GM12878 (cell line): Measurements from ENCODE around the gene ADK. TPM values are rescaled to one million over a fixed set of nuclear protein-coding genes. Genes with fewer than 3 reads are reported as not detected.

Source experiments
- ATAC-seq: fragments of 200-7000 bp; cut with Tn5 transposase; 3 replicates; pipeline ENCODE4 v1.9.1; 2020; ENCODE audit warnings: mild to moderate bottlenecking, moderate library complexity
- BruUV-seq: library from RNA; stranded (reverse); fragments of 400-500 nt; replicated peaks from 2 replicates; lab custom pipeline; 2021; lab: Mats Ljungman, UMichigan
- CTCF ChIA-PET: fragments of 300-600 bp; sonication (Branson Sonifier 250); formaldehyde crosslinking; extraction: SDS; loops from one replicate; lab custom pipeline; 2021; ENCODE audit warnings: inconsistent platforms; lab: Yijun Ruan, JAX
- POLR2A ChIA-PET: fragments of 350-600 bp; formaldehyde crosslinking; extraction: SDS; loops from one replicate; lab custom pipeline; 2021; ENCODE audit warnings: inconsistent platforms; lab: Charles Lee
- RAD21 ChIA-PET: fragments of 300-600 bp; sonication (Branson Sonifier 250); formaldehyde crosslinking; loops from one replicate; lab custom pipeline; 2023; ENCODE audit warnings: antibody characterized with exemption; ENCODE audit not compliant: unreplicated experiment; lab: Charles Lee
- SMC1A ChIA-PET: fragments of 300-600 bp; sonication (Branson Sonifier 250); formaldehyde crosslinking; loops from one replicate; lab custom pipeline; 2023; ENCODE audit not compliant: unreplicated experiment, uncharacterized antibody; lab: Charles Lee
- DNase-seq: peaks from one replicate; pipeline ENCODE4 v3.0.0-alpha.2; 2011; ENCODE audit warnings: low read depth, low spot score
- FAIRE-seq: peaks from 3 replicates; lab custom pipeline; 2011; peaks lifted over from hg19 to GRCh38; lab: Jason Lieb, UNC
- H2AFZ ChIP-seq: 2 replicates; pipeline ENCODE4 v1.6.0; 2011; ENCODE audit warnings: low read depth, low read length, control low read depth; ENCODE audit not compliant: control insufficient read depth
- H3K27ac ChIP-seq: 2 replicates; pipeline ENCODE4 v1.5.1; 2011; ENCODE audit warnings: control low read depth; ENCODE audit not compliant: control insufficient read depth, insufficient read depth
- H3K27me3 ChIP-seq, 2 experiments: replicated peaks in 1 of 2; 2 replicates each; pipeline versions ENCODE4 v1.6.0 to v1.6.1; 2011; ENCODE audit warnings: low read length in 1 of 2; ENCODE audit not compliant: control insufficient read depth in 2 of 2, insufficient read depth in 2 of 2
- H3K36me3 ChIP-seq, 2 experiments: 2 replicates each; pipeline ENCODE4 v1.5.1; 2011; ENCODE audit warnings: low read length in 1 of 2; ENCODE audit not compliant: control insufficient read depth in 2 of 2, insufficient read depth in 2 of 2
- H3K4me1 ChIP-seq: 2 replicates; pipeline ENCODE4 v1.6.1; 2011; ENCODE audit warnings: mild to moderate bottlenecking, low read length, moderate library complexity, mixed read lengths; ENCODE audit not compliant: control insufficient read depth, insufficient read depth
- H3K4me2 ChIP-seq: 2 replicates; pipeline ENCODE4 v1.6.0; 2011; ENCODE audit warnings: control low read depth; ENCODE audit not compliant: control insufficient read depth, insufficient read depth
- H3K4me3 ChIP-seq: fragments of 200-600 bp; sonication (generic); 2 replicates; pipeline ENCODE4 v1.5.1; 2016
- H3K79me2 ChIP-seq: 2 replicates; pipeline ENCODE4 v1.6.0; 2011; ENCODE audit warnings: low read length; ENCODE audit not compliant: control insufficient read depth, insufficient read depth
- H3K9ac ChIP-seq: 2 replicates; pipeline ENCODE4 v1.8.0; 2011; ENCODE audit warnings: low read length, control low read depth, mixed read lengths; ENCODE audit not compliant: control insufficient read depth, insufficient read depth
- H3K9me3 ChIP-seq: replicated peaks from 3 replicates; pipeline ENCODE4 v1.5.1; 2011; ENCODE audit warnings: mild to moderate bottlenecking, low read length; ENCODE audit not compliant: control insufficient read depth, insufficient read depth
- H4K20me1 ChIP-seq: 2 replicates; pipeline ENCODE4 v1.6.0; 2011; ENCODE audit not compliant: control insufficient read depth, insufficient read depth
- BCL11A ChIP-seq: IDR thresholded peaks from 2 replicates; pipeline ENCODE4 v1.6.1; 2011; ENCODE audit warnings: low read depth, low read length
- EED ChIP-seq: sonication (generic); IDR thresholded peaks from 2 replicates; pipeline ENCODE4 v1.6.1; 2016; ENCODE audit warnings: antibody characterized with exemption, low read depth
- JUNB ChIP-seq: IDR thresholded peaks from 2 replicates; pipeline ENCODE4 v1.6.1; 2016; ENCODE audit warnings: antibody characterized with exemption, mild to moderate bottlenecking
- MTA3 ChIP-seq: IDR thresholded peaks from 2 replicates; pipeline ENCODE4 v1.6.1; 2012; ENCODE audit warnings: low read length, inconsistent platforms, borderline replicate concordance
- MXI1 ChIP-seq: fragments of 150-350 bp; IDR thresholded peaks from 2 replicates; pipeline ENCODE4 v1.6.1; 2011; ENCODE audit warnings: low read depth, mild to moderate bottlenecking, inconsistent platforms, low read length, improper control_type of control experiment
- NFYB ChIP-seq: IDR thresholded peaks from 2 replicates; pipeline ENCODE4 v1.6.1; 2011; ENCODE audit warnings: low read depth, mild to moderate bottlenecking, low read length, improper control_type of control experiment, moderate library complexity; ENCODE audit not compliant: insufficient read depth
- PML ChIP-seq: IDR thresholded peaks from 2 replicates; pipeline ENCODE4 v1.6.1; 2012; ENCODE audit warnings: low read length, inconsistent platforms
- POLR2A ChIP-seq: IDR thresholded peaks from 2 replicates; pipeline ENCODE4 v1.6.1; 2011; ENCODE audit warnings: low read depth, mild to moderate bottlenecking, low read length
- RUNX3 ChIP-seq: IDR thresholded peaks from 2 replicates; pipeline ENCODE4 v1.6.1; 2012; ENCODE audit warnings: low read length, inconsistent platforms
- SKIL ChIP-seq: fragments of 450-650 bp; IDR thresholded peaks from 2 replicates; pipeline ENCODE4 v1.6.1; 2017; ENCODE audit warnings: mild to moderate bottlenecking, low read depth, inconsistent platforms; ENCODE audit not compliant: poor library complexity, severe bottlenecking
- SPI1 ChIP-seq: IDR thresholded peaks from 2 replicates; pipeline ENCODE4 v1.6.1; 2011; ENCODE audit warnings: low read depth, mild to moderate bottlenecking, low read length, moderate library complexity, borderline replicate concordance; ENCODE audit not compliant: insufficient read depth
- SUPT20H ChIP-seq: IDR thresholded peaks from 2 replicates; pipeline ENCODE4 v1.6.1; 2011; ENCODE audit warnings: low read depth, mild to moderate bottlenecking, low read length, moderate library complexity, borderline replicate concordance; ENCODE audit not compliant: control insufficient read depth
- WRNIP1 ChIP-seq: IDR thresholded peaks from 2 replicates; pipeline ENCODE4 v1.6.1; 2011; ENCODE audit warnings: low read depth, low read length, improper control_type of control experiment, borderline replicate concordance
- ZNF384 ChIP-seq: IDR thresholded peaks from 2 replicates; pipeline ENCODE4 v1.6.1; 2012; ENCODE audit warnings: low read depth, mild to moderate bottlenecking, low read length, improper control_type of control experiment, borderline replicate concordance
- ZNF687 ChIP-seq: fragments of 450-650 bp; IDR thresholded peaks from 2 replicates; pipeline ENCODE4 v1.6.1; 2017; ENCODE audit warnings: mild to moderate bottlenecking, moderate library complexity
- WGBS: methylation state at CpG from one replicate; pipeline ENCODE4 v1.1.6; 2016; ENCODE audit warnings: low lambda C conversion rate; ENCODE audit not compliant: insufficient replicate concordance, insufficient coverage; ENCODE audit errors: missing lambda C conversion rate; 5-methylcytosine and 5-hydroxymethylcytosine counted together
- in situ Hi-C: fragments of 300-500 bp; cut with MboI; formaldehyde crosslinking; loops from 9 replicates; pipeline ENCODE4 v1.14.3; 2018; ENCODE audit warnings: mixed read lengths
- intact Hi-C: fragments of 100-400 bp; cut with micrococcal nuclease; formaldehyde crosslinking; loops from one replicate; pipeline ENCODE4 v1.14.2; 2022; ENCODE audit not compliant: unreplicated experiment
- polyA plus RNA-seq, 11 experiments: library from polyadenylated mRNA; depleted of rRNA in 4 of 11; unstranded in 6 of 11; stranded (reverse) in 5 of 11; fragments of >200 nt; fragmentation: Nextera tagmentation in 4 of 11; fragmentation: Illumina TruSeq in 1 of 11; extraction: Ambion mirVana in 4 of 11; extraction: Trizol in 1 of 11; gene quantifications; 1 replicate in 1 of 11; 2 replicates in 10 of 11; pipeline versions ENCODE4 v1.2.1 to v1.2.3, GENCODE V29; 2011 to 2016; ENCODE audit warnings: inconsistent platforms in 2 of 11, missing spikeins in 2 of 11, low read depth in 1 of 11
- total RNA-seq, 4 experiments: library from RNA; depleted of rRNA in 3 of 4; stranded (reverse); fragments of >200 nt in 3 of 4; fragmentation: Illumina TruSeq in 1 of 4; extraction: Trizol in 1 of 4; gene quantifications; 2 replicates each; pipeline versions ENCODE4 v1.2.1 to v1.2.3, GENCODE V29; 2013 to 2021

ADK gene
- total and polyA plus RNA-seq, 10 of the 15 experiments (the other 5 are each of a cell fraction or from before 2014, with no cell fraction given) = 42.0 to 151 (median 81.6) TPM

- Histone ChIP-seq H3K79me2 (peaks cover 85% of the 10 kb centered on the region), H3K9me3 (no peaks in the 10 kb centered on the region), H3K4me1 (no peaks in the 10 kb centered on the region; the same call in 1 of the 2 replicates), H3K36me3 (no peaks in the 10 kb centered on the region), H3K27me3 (no peaks in the 10 kb centered on the region), H3K27ac (peak overlapping the region; percentile 76), H2AFZ (peak overlapping the region; percentile 70), H4K20me1 (no peaks in the 10 kb centered on the region), H3K9ac (peak overlapping the region; percentile 54), H3K4me2 (peak overlapping the region; percentile 64), H3K4me3 (peak overlapping the region; percentile 64)
- ATAC-seq = peak; percentile 94
- RAD21 ChIA-PET = interaction anchor here (1.0 to 2.4 kb wide), 14 partner anchors 8 to 1044 kb away, joined by 4 to 12 read pairs (median 6); partner anchors contain the start of genes ADK and AP3M1
- POLR2A ChIA-PET = interaction anchor here (0.7 to 2.4 kb wide), 8 partner anchors 10 to 80 kb away, joined by 3 to 14 read pairs (median 4); partner anchors contain the start of gene AP3M1
- CTCF ChIA-PET = interaction anchor here (0.7 to 2.4 kb wide), 13 partner anchors 8 to 237 kb away, joined by 3 to 15 read pairs (median 3); no protein-coding TSS in a partner anchor
- intact Hi-C loops (no loop called here), in situ Hi-C loops (no loop called here)
- peak; percentile 49 for DNase-seq
- SMC1A ChIA-PET = interaction anchor here (0.6 to 3.0 kb wide), 20 partner anchors 8 to 249 kb away, joined by 3 to 35 read pairs (median 6); partner anchors contain the start of genes ADK and AP3M1
- peak; percentile 77 for FAIRE-seq
- no TSS peak for BruUV-seq
- WGBS = 3% methylated on average over 3 of the region's 3 CpGs
- TF ChIP-seq RUNX3 = no peak
- TF ChIP-seq MTA3 = 0 out of 2 replicates have a peak, but pooled peaks have one; percentile 28
- no peak for TF ChIP-seq JUNB
- no peak for TF ChIP-seq BCL11A
- TF ChIP-seq SPI1 = peak; percentile 89
- peak; percentile 91 for TF ChIP-seq ZNF687
- TF ChIP-seq WRNIP1 = no peak
- peak; percentile 44; the same call in 1 of the 2 replicates for TF ChIP-seq POLR2A
- no peak for TF ChIP-seq SUPT20H
- TF ChIP-seq ZNF384 = 0 out of 2 replicates have a peak, but pooled peaks have one; percentile 13
- TF ChIP-seq EED = 0 out of 2 replicates have a peak, but pooled peaks have one; percentile 32
- peak; percentile 19 for TF ChIP-seq SKIL
- no peak for TF ChIP-seq NFYB
- TF ChIP-seq PML = no peak
- TF ChIP-seq MXI1 = peak; percentile 54; the same call in 1 of the 2 replicates
Measured at GRCh38 chr10:74189999-74190421, 39.0 kb downstream of the ADK start.
